Islet of Langerhans (tissue), 1 donor: ENCODE data around the gene MRO.
"Not testable (repeated sequence)": the region's sequence is repeated elsewhere in the genome, so short reads cannot be mapped to it uniquely, and the experiment has no call there.

ENCODE experiments used
- FAIRE-seq: peaks from one replicate; lab custom pipeline; 2011; peaks lifted over from hg19 to GRCh38; lab: Jason Lieb, UNC

Gene MRO

DNA sequence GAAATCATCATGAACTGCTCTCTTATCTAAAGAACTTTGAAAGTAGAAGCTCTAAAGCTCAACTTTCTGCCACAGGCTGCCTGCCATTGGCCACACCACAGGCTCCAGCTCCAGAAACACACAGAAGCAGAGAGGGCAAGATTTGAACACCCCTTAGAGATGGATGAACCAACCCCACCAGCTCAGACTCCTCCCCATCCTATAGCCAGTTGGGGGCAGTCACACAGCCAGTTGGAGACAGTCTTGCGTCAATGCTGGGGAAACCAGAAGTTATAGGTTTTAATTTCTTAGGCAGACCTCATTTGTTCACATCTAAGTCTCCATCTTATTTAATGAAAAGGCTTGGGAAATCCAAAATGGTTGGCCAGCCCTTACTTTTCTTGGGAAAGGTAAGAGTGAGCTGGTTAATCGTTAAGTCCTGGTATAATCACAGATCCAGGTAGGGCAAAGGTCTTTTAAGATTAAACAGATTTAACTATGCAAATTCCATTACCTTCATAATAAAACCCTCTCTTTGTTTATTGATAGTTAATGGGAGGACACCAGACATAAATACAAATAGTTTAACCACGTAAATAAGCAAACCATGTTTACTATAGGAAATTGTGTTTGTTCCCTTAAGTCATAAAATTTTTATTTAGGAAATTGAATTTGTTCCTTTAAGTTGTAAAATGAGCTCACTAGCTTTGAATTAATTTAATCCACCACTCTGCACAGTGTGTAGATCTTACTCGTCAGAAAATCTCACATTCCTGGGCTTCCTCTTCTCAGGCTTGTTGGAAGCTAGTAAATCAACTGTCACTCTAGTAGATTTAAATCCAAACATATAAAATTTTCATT lies 28.0 kb downstream of the MRO start:
- FAIRE-seq = no peak

DNA sequence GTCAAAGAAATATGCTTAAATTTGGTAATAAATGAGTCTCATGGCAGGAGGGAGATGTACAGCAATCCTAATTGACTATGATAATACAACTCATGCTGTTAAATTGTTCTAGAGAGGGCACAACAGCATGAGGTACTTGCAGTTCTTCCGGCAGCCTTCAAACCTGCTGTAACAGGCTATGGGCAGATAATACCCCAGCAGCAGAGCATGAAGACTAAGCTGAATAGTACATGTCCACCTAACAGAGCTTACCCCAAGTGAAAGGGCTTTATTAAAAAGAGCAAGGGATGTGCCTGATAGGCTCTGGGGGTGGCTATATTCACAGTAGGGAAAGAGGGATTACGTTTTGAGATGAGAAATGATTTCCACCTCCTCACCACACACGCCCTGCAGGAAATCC lies 28.9 kb downstream of the MRO start:
- FAIRE-seq = no peak

DNA sequence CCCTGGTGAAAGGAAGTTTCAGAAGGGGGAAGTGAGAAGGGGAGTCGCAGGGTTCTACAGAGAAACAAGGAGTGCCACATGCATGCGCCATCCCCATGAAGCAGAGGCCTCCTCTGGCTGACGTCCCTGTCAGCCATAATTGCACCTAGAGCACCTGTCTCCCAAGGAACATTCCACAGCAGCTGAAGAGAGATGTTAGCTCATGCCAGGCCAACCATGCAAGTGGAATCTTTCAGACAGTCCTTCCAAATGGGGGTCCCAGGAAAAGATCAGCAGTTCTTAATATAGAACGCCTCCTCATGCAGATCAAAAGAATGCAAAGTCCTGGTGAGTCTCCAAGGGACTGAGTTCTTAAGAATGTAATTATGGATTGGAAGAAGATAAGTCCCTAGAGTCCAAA lies 29.6 kb downstream of the MRO start:
- no peak for FAIRE-seq

DNA sequence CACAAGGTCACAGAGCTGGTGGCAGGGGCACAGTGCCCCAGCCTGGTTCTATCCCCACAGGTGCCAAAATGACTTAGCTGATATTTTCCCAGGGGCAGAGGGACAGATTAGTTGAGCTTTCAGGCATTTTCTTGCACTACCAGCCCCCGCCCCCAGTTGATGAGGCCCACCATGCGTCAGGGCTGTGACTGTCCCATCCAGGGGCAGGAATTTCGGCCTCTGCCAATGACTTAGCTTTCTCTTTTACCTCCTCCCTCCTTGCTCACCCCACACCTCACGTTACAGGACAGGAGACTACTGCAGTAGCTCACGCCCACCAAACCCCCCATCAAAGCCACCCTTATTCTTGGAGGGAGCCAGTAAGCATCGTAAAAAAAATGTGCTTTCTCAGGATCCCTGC lies 31.5 kb downstream of the MRO start:
- FAIRE-seq = no peak

DNA sequence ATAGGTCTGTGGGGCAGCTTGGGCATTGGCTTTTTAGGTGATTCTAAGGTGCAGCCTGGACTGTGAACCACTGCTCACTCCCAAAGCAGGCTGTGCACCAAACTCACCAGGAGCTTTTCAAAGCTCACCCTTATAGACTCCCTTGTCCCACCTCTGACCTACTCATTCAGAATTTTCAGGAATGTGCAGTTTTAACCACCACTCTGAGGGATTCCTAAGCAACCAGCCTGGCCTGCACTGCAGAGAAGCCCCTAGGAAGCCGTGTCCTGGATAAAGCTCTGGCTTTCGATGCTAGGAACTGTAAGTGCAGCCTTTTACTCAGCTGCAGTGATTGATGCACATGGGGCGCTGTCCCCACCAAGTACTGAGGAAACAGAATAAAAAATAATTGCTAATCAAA lies 33.0 kb downstream of the MRO start:
- no peak for FAIRE-seq

DNA sequence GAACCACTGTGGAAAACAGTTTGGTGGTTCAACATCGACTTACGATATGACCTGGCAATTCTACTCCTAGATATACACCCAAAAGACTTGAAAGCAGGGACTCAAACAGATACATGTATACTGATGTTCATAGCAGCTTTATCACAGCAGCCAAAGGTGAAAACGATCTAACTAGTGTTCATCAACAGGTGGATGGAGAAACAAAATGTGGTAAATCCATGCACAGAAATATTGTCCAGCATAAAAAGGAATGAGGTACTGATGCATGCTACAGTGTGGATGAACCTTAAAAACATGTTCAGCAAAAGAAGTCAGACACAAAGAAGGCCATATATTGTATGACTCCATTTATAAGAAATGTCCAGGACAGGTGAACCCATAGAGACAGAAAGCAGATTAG lies 36.3 kb downstream of the MRO start:
- no peak for FAIRE-seq

DNA sequence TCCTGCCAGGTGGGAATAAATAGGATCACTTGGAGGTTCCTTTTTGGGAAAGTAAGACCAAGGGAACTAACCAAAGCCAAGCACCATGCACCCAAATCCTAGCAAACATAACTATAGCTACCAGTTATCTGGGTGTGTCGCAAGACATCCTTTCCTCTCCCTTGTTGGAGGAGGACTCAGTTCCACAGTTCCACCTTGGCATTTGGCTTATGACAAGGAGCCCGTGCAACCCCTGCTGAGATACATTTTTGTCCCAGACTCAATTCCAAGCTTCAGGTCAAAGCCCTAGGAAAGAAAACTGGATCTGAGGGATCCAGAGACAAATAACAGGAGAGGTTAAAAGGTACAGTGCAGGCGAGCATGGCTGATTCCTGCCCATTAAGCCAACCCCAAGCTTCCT lies 40.8 kb downstream of the MRO start:
- FAIRE-seq = not testable (repeated sequence)

DNA sequence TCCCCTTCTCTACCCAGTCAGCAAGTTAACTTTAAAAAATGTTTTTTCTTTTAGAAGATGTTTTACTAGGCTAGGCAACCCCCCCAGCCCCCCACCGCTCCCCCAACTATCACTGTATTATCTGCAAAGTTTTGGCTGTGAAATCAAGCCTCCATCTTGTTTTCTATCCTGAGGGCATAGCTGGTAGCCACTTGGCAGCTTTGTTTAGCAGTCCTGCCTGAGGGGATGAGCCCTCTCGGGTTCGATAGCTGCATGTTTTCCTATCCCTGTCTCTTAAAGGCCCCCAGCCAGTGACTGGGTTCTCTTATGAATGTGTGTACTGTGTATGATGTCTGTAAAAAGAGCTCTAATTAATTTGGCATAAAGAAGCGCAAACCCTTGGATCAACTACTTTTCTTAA lies 43.4 kb downstream of the MRO start:
- FAIRE-seq = no peak

DNA sequence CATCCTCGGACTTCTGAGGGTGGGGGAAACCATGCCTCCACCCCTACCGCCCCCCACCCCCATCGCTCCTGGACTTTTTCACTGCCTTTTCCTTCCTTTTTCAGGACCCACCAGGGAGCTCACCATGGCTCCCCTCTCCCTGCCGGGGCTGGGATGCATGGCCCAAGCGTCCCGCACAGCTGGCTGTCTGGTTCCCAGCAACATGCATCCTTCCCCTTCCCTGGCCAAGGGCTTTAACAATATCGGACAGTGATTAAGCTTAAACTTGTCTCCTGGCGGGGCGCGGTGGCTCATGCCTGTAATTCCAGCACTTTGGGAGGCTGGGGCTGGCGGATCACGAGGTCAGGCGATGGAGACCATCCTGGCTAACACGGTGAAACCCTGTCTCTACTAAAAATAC lies 44.1 kb downstream of the MRO start:
- no peak for FAIRE-seq

DNA sequence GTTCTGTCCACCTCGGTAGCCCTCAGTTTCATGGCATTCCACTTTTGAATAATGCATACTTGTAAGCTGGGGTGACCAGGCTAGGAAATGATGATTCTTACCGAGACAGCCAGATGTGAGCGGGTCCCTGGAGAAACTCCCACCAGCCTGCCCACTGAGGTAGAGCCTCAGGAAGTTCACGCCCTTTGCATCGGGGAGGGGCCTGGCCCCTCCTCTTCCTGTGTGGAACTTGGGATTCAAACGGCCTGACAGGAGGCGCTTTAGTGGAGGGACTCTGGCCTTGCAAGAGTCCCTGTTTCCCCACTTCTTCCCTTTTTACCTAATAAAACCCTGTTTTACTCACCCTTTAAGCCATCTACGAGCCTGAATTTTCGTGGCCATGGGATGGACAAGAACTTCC lies 44.6 kb downstream of the MRO start:
- no peak for FAIRE-seq

DNA sequence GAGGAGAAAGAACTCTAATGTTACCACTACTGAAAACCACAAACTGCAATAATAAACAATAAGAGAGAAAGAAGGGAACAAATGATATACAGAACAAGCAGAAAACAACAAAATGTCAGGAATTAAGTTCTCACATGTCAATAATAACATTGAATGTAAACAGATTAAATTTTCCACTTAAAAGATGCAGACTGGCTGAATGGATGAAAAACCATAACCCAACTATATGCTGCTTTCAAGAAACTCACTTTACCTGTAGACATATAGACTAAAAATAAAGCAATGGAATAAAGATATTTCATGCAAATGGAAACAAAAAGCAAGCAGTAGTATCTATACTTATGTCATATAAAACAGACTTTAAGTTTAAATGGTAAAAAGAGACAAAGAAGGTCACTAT lies 50.4 kb downstream of the MRO start:
- FAIRE-seq = no peak

DNA sequence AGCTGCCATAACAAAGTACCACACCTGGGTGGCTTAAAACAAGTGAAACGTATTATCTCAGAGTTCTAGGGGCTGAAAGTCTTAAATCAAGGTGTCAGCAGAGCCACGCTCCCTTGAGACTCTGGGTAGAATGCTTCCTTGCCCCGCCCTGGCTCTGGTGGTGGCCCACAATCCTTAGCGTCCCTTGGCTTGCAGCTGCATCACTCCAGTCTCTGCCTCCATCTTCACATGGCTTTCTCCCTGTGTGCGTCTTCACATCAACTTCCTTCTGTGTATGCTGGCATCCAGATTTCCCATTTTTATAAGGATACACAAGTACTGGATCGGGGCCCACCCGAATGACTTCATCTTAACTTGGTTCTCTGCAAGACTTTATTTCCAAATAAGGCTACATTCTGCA lies 62.5 kb downstream of the MRO start:
- FAIRE-seq = no peak

DNA sequence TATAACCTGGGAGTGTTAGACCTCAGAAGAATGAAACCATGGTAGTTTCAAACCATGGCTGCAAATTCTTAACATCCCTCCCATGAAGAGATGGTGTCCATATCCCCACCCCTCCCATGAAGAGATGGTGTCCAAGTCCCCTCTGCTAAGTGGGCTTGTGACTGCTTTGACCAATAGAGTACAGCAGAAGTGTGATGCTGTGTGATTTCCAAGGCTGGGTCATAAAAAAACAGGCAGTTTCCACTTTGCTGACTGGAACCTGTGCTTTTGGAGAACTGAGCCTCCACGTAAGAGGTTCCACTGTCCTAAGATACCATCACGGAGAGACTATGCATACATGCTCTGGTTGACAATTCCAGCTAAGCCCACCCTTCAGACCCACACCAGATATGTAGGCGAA lies 65.5 kb downstream of the MRO start:
- no peak for FAIRE-seq

DNA sequence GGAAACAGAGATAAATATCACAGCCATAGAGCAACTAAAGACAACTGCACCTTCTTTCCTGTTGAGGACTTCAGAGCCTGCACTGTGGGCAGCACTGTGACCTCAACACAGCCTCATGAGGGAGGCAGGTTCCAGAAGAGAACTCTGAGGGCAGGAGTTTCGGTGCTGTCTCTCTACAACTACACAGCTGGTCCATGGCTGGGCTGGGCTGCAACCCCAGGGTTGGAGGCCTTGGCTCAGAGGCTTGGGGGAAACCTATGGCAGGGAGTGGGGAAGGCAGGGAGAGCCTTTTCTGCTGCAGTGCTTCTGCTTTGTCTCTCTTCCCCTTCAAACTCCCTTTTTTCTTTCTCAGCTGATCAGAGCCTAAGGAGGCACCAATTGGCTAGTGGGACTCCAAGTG lies 66.5 kb downstream of the MRO start:
- no peak for FAIRE-seq

DNA sequence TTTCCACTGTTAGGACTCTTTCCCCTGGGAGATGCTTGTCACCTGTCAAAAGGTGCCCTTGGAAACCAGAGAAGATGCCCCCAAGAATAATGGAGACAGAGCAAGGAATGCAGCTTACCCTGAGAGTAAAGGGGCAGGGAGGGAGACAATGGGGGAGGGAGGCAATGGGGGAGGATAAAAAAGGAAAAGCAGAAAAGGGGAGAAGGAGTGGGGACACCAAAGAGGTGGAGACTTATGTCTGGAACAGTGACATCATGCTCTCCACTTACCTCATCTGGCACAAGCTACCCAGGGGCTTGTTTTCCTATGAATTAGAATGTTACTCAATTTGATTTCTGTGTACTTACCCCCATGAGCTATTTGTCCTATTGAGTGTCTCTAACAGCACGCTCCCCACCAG lies 67.9 kb downstream of the MRO start:
- FAIRE-seq = no peak

DNA sequence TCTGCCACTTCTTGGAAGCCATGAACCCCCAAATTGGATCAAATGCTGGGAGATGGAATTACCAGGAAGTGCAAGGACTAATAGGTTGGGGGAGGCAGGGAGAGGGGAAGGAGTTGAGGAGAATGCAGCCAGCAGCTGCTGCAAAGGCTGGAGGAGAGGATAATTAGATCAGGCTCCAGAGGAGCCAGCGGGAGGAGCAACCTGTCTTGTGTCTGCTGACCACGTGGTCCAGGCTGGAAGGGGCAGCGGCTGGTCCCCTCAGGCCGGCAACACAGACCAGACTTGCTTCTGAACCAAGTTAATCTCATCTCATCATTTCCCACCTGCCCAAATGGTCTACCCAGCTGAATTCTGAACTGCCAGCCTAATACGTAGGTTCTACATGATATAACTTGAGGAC lies 68.3 kb downstream of the MRO start:
- FAIRE-seq = no peak

DNA sequence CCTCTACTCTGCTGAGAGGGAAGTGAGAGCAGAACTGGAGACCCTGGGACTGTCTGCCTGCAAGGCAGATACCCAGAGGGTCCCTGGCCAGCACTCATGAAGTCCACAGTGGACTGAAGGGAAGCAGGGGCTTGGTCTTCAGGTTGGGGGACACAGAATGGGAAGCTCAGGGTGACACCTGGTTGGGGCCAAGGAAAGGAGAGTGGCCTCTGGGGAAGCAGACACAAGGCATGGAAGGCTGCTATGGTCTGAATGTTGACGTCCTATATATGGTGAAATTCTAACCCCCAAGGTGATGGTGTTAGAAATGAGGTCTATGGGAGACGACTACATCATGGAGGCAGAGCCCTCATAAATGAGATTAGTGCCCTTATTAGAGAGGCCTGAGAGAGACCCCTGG lies 69.3 kb downstream of the MRO start:
- FAIRE-seq = no peak

DNA sequence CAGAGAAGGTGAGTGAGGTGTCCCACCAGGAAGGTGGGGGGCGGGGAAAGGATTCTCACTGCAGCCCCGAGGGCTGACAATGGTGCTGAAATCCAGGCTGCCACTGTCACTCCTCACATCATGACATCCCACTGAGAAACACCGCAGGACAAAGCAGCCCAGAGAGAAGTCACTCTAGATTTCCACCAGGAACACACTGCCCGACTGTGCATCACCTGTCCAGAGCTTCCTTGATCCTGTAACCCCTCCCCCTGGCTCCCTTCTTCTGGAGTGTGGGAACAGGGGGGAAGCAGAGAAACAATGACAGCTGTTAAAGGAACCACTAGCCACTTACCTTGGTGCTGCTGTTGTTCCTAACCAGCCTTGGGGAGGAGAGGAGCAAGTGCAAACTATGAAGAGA lies 69.9 kb downstream of the MRO start:
- FAIRE-seq = no peak

DNA sequence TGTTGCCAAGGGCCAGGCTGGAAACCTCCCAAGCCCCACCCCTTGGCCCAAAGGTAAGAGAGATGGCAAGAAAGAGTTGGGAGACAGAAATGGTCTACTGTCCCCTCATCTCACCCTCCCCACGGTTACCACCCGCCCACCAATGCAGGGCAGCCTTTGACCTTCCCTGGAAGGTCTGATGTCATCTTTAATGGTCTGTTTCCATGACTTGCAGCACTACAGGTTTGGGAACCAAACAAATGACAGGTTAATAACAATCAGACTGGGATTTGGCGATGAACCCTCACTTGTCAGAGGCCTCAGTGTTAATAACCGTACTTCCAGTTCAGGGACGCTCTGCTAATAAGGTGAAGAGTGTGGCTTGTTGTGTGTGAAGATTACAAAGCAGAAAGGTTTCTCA lies 70.4 kb downstream of the MRO start:
- FAIRE-seq = no peak

DNA sequence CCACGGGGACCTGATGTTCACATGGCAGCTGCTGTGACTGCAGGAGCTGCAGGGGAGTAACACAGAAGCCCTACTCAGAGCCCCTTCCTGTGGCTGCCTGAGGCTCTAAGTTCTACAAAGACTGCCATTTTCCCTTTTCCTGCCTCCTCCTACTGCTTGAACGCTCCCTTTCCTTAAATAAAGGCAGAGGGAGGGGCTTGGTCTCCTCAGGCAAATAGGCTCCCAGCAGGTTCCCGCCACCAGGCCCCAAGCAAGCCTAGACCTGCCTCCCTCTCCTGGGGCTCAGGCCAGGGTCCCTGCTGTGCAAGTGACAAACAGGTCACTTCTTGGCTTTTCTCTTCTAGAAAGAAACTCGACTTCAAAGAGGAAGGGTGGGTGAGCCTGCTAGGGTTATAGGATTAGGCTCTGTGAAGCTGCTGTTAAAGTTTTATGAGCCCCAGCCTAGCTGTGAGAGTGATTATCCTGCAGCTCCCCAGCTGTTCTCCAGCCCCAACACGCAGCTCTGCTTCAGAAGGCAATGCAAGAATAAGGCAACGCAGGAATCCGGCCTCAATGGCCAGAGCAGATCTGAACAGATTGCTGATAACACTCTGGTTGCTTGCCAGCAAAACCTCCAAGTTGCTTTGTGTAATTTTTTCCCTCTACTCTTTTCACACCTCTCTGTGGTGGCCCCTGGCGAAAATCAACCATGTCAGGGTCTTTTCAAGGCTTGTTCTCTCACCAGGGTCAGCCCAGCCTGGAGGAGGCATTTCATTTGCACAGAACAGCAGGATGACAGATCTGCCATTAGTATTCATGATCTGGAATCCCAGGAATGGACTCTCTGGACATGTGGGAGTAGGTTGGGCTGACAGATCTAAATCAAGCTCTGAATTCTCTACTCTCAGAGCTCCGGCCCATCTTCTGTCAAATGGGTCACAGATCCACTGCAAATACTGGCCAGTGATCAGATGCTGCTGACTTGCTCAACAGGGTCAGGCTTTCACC lies 71.3 kb downstream of the MRO start:
- no peak for FAIRE-seq

DNA sequence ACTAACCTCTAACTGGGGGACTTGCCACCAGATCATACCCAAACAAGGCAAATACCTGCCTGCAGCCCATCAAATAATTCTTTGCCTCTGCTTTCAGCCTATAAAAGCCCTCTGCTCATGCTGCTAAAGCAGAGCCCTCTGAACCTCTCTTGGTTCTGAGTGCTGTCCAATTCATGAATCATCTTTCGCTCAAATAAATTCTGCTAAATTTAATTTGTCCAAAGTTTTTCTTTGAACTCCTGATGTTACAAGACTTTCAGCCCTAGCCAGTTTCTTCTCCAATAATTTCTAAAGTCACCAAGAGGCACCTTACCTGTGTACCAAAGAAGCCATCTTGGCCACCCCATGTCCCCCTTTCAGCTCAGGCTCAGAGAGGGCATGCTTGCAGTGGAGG lies 72.0 kb downstream of the MRO start:
- no peak for FAIRE-seq

DNA sequence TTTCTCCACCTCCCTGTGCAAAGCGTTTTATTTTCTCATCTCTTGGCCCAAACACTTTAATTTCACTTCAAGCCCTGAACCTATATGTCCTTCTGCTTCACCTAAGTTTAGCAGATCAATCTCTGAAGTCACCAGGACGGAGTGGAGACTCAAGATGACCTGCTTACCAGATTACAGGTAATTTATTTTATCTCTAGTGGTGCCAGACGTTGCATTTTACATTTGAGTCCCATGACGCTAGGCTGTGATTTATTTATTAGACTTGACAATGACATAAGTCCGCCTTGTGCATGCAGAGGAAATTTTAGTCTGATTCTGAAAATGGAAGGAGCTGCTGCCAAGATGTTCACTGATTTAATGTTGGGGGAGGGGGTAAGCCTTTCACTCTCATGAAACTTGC lies 73.9 kb downstream of the MRO start:
- no peak for FAIRE-seq
